SK-MEL-5 (cell line): ENCODE measurements around the gene CADPS2. TPM values are rescaled to one million over a fixed set of nuclear protein-coding genes. Genes with fewer than 3 reads are reported as not detected.
A peak's percentile ranks its signal among the peaks of the same experiment; 100 is the strongest.

Source experiments
- DNase-seq: peaks from one replicate; pipeline ENCODE4 v3.0.0-alpha.2; 2016; ENCODE audit warnings: low read depth, low spot score
- in situ Hi-C: cut with HindIII; loops from 2 replicates; pipeline ENCODE4 v1.10.0; 2016; ENCODE audit warnings: low sequenced_read_pairs, high pct_unique_total_duplicates, low pct_unique_long_range_greater_than_20kb
- total RNA-seq: library from RNA; depleted of rRNA; stranded (reverse); fragments of >200 nt; shearing (Covaris generic); gene quantifications from 2 replicates; pipeline ENCODE4 v1.2.3, GENCODE V29; 2014

Gene CADPS2
- total RNA-seq, 1 experiment from 2014 or later: 40.8 TPM

GRCh38 chr7:122425731-122426130 lies 460.5 kb downstream of the CADPS2 start:
- DNase-seq: no peak
- in situ Hi-C loops: no loop called here

- no peak for DNase-seq
- in situ Hi-C loops: no loop called here
These were observed 462.7 kb downstream of the CADPS2 start for GRCh38 chr7:122423591-122423990.

- no peak for DNase-seq
- in situ Hi-C loops: no loop called here
These were observed 469.9 kb downstream of the CADPS2 start for GRCh38 chr7:122416336-122416735.

- in situ Hi-C loops: no loop called here
These were observed 470.8 kb downstream of the CADPS2 start for GRCh38 chr7:122415510-122415909.

GRCh38 chr7:122413339-122413738 lies 472.9 kb downstream of the CADPS2 start:
- DNase-seq: no peak
- in situ Hi-C loops: no loop called here

More at GRCh38 chr7:122415510-122415909, 470.8 kb downstream of the CADPS2 start:
- DNase-seq: no peak

- DNase-seq: no peak
- in situ Hi-C loops: no loop called here
These were observed 473.4 kb downstream of the CADPS2 start for GRCh38 chr7:122412883-122413282.

- no peak for DNase-seq
- in situ Hi-C loops: no loop called here
These were observed 473.8 kb downstream of the CADPS2 start for GRCh38 chr7:122412441-122412840.

- DNase-seq: no peak
- in situ Hi-C loops: no loop called here
These were observed 479.1 kb downstream of the CADPS2 start for GRCh38 chr7:122407195-122407594.

GRCh38 chr7:122403113-122403512 lies 483.1 kb downstream of the CADPS2 start:
- in situ Hi-C loops: no loop called here
- no peak for DNase-seq

- in situ Hi-C loops: no loop called here
- no peak for DNase-seq
These were observed 484.0 kb downstream of the CADPS2 start for GRCh38 chr7:122402235-122402634.

- DNase-seq: no peak
- in situ Hi-C loops: no loop called here
These were observed 488.9 kb downstream of the CADPS2 start for GRCh38 chr7:122397381-122397780.

GRCh38 chr7:122394512-122394911 lies 491.7 kb downstream of the CADPS2 start:
- in situ Hi-C loops: no loop called here
- no peak for DNase-seq

GRCh38 chr7:122384528-122384927 lies 501.7 kb downstream of the CADPS2 start:
- no peak for DNase-seq
- in situ Hi-C loops: no loop called here

- DNase-seq: peak; percentile 63
- in situ Hi-C loops: no loop called here
These were observed 502.3 kb downstream of the CADPS2 start for GRCh38 chr7:122383934-122384333.

GRCh38 chr7:122380992-122381391 lies 505.3 kb downstream of the CADPS2 start:
- in situ Hi-C loops: no loop called here
- DNase-seq: no peak

- in situ Hi-C loops: no loop called here
These were observed 506.8 kb downstream of the CADPS2 start for GRCh38 chr7:122379491-122379890.

GRCh38 chr7:122369756-122370155 lies 516.5 kb downstream of the CADPS2 start:
- DNase-seq: no peak
- in situ Hi-C loops: no loop called here

More at GRCh38 chr7:122379491-122379890, 506.8 kb downstream of the CADPS2 start:
- no peak for DNase-seq

- DNase-seq: no peak
- in situ Hi-C loops: no loop called here
These were observed 521.4 kb downstream of the CADPS2 start for GRCh38 chr7:122364761-122365280.

GRCh38 chr7:122363144-122363543 lies 523.1 kb downstream of the CADPS2 start:
- DNase-seq: no peak
- in situ Hi-C loops: no loop called here

GRCh38 chr7:122362473-122362872 lies 523.8 kb downstream of the CADPS2 start:
- in situ Hi-C loops: no loop called here
- no peak for DNase-seq
